CD4-positive, alpha-beta memory T cell (primary cell): ENCODE data around the gene NUDT19. TPM values are rescaled to one million over a fixed set of nuclear protein-coding genes. Genes with fewer than 3 reads are reported as not detected.
"Not testable (repeated sequence)": the region's sequence is repeated elsewhere in the genome, so short reads cannot be mapped to it uniquely, and the experiment has no call there.

Source experiments
- CTCF ChIA-PET: fragments of 350-600 bp; sonication (Branson Sonifier 250); formaldehyde crosslinking; loops from one replicate; lab custom pipeline; 2021; ENCODE audit warnings: inconsistent platforms; ENCODE audit not compliant: partially characterized antibody; lab: Charles Lee
- POLR2A ChIA-PET: fragments of 350-600 bp; sonication (Branson Sonifier 250); formaldehyde crosslinking; loops from one replicate; lab custom pipeline; 2021; ENCODE audit not compliant: partially characterized antibody; lab: Charles Lee
- DNase-seq, 5 donors: peaks; one replicate each; pipeline versions ENCODE4 v3.0.0 to v3.0.0-alpha.2; 2020 to 2022; ENCODE audit warnings: mixed read lengths in 1 of 5
- H3K27ac ChIP-seq: one replicate; pipeline ENCODE4 v1.7.0; 2013; ENCODE audit warnings: low read depth, low read length
- H3K27me3 ChIP-seq: 2 replicates; pipeline ENCODE4 v1.7.0; 2013; ENCODE audit warnings: mild to moderate bottlenecking, low read length, moderate library complexity; ENCODE audit not compliant: insufficient read depth
- H3K36me3 ChIP-seq: 2 replicates; pipeline ENCODE4 v1.7.0; 2013; ENCODE audit warnings: mild to moderate bottlenecking, low read length, moderate library complexity; ENCODE audit not compliant: insufficient read depth
- H3K4me1 ChIP-seq: 2 replicates; pipeline ENCODE4 v1.7.0; 2013; ENCODE audit warnings: mild to moderate bottlenecking, low read length, moderate library complexity; ENCODE audit not compliant: insufficient read depth
- H3K4me3 ChIP-seq, 2 donors: one replicate each; pipeline ENCODE4 v1.7.0; 2013; ENCODE audit warnings: low read length in 2 of 2, mild to moderate bottlenecking in 1 of 2
- H3K9me3 ChIP-seq, 2 donors: one replicate each; pipeline ENCODE4 v1.7.0; 2013; ENCODE audit warnings: low read length in 2 of 2, control low read depth in 1 of 2; ENCODE audit not compliant: control insufficient read depth in 1 of 2
- H3K27ac Mint-ChIP-seq, 7 donors: one replicate each; pipeline ENCODE4 v1.8.0; 2020 to 2021; ENCODE audit warnings: mixed read lengths in 7 of 7, mild to moderate bottlenecking in 6 of 7, inconsistent platforms in 3 of 7, moderate library complexity in 3 of 7
- H3K27me3 Mint-ChIP-seq, 2 donors: one replicate each; pipeline ENCODE4 v1.8.0; 2020 to 2021; ENCODE audit warnings: mixed read lengths in 2 of 2
- H3K36me3 Mint-ChIP-seq, 2 donors: one replicate each; pipeline ENCODE4 v1.8.0; 2020 to 2021; ENCODE audit warnings: mixed read lengths in 2 of 2, inconsistent platforms in 1 of 2, mild to moderate bottlenecking in 1 of 2
- H3K4me1 Mint-ChIP-seq, 4 donors: one replicate each; pipeline ENCODE4 v1.8.0; 2020 to 2021; ENCODE audit warnings: mixed read lengths in 4 of 4, mild to moderate bottlenecking in 1 of 4
- H3K4me3 Mint-ChIP-seq, 8 donors: one replicate each; pipeline ENCODE4 v1.8.0; 2020 to 2021; ENCODE audit warnings: mixed read lengths in 8 of 8, mild to moderate bottlenecking in 7 of 8, moderate library complexity in 6 of 8, inconsistent platforms in 3 of 8
- H3K9me3 Mint-ChIP-seq, 8 donors: one replicate each; pipeline ENCODE4 v1.8.0; 2020 to 2021; ENCODE audit warnings: mixed read lengths in 8 of 8, mild to moderate bottlenecking in 5 of 8, inconsistent platforms in 3 of 8, moderate library complexity in 1 of 8
- intact Hi-C: fragments of 100-400 bp; cut with micrococcal nuclease; formaldehyde crosslinking; loops from one replicate; pipeline ENCODE4 v1.15.1; 2023
- polyA plus RNA-seq, 2 donors: library from polyadenylated mRNA; unstranded; fragments of 300-500 nt; fragmentation: Illumina TruSeq; gene quantifications; one replicate each; pipeline ENCODE4 v1.2.3, GENCODE V29; 2021
- total RNA-seq, 2 experiments: library from RNA; stranded (reverse); gene quantifications; one replicate each; pipeline ENCODE4 v1.2.3, GENCODE V29; 2021

Gene NUDT19
- total and polyA plus RNA-seq, 4 experiments from 2014 or later, result 2.0 to 10.6 (median 8.0) TPM

- ChIA-PET POLR2A (interaction anchor here (0.6 kb wide), 2 partner anchors 12 to 337 kb away, joined by 3 read pairs; no protein-coding TSS in a partner anchor), CTCF (no interaction called here)
- no peak overlapping the region for H3K27ac Mint-ChIP-seq
- H3K9me3 ChIP-seq, result no peaks in the 10 kb centered on the region
- no peak for DNase-seq
- intact Hi-C loops, result no loop called here
- no peaks in the 10 kb centered on the region for H3K9me3 Mint-ChIP-seq
- H3K36me3 Mint-ChIP-seq, result no peaks in the 10 kb centered on the region
- peaks cover 3 to 6% of the 10 kb centered on the region in 2 donors for H3K27me3 Mint-ChIP-seq
- no peak overlapping the region for H3K27ac ChIP-seq
- no peaks in the 10 kb centered on the region for H3K36me3 ChIP-seq
- H3K27me3 ChIP-seq, result no peaks in the 10 kb centered on the region
- H3K4me1 Mint-ChIP-seq, result peaks cover 0 to 7% (median 4%) of the 10 kb centered on the region in 4 donors
- peaks cover 21% of the 10 kb centered on the region for H3K4me1 ChIP-seq
- H3K4me3 ChIP-seq, result no peak overlapping the region
- no peak overlapping the region for H3K4me3 Mint-ChIP-seq
These were observed 51.4 kb downstream of the NUDT19 start for GRCh38 chr19:32743021-32743420.

GRCh38 chr19:32743447-32743846 lies 51.8 kb downstream of the NUDT19 start:
- H3K27ac Mint-ChIP-seq, result no peak overlapping the region

GRCh38 chr19:32744555-32745325 lies 53.1 kb downstream of the NUDT19 start:
- DNase-seq, result no peak
- Histone ChIP-seq H3K27me3 (no peaks in the 10 kb centered on the region), H3K4me1 (peaks cover 21% of the 10 kb centered on the region), H3K27ac (no peak overlapping the region), H3K4me3 (no peak overlapping the region), H3K36me3 (no peaks in the 10 kb centered on the region), H3K9me3 (no peaks in the 10 kb centered on the region)
- CTCF ChIA-PET, result no interaction called here
- no peak overlapping the region for H3K4me3 Mint-ChIP-seq
- H3K36me3 Mint-ChIP-seq, result no peaks in the 10 kb centered on the region
- intact Hi-C loops, result loop anchor here (5.0 kb wide), 1 partner anchor 48 kb away; no protein-coding TSS in a partner anchor
- POLR2A ChIA-PET, result no interaction called here
- H3K9me3 Mint-ChIP-seq, result no peaks in the 10 kb centered on the region
- H3K27ac Mint-ChIP-seq, result no peak overlapping the region
- H3K4me1 Mint-ChIP-seq, result peaks cover 0 to 12% (median 9%) of the 10 kb centered on the region in 4 donors
- H3K27me3 Mint-ChIP-seq, result peaks cover 2 to 3% of the 10 kb centered on the region in 2 donors

More at GRCh38 chr19:32743447-32743846, 51.8 kb downstream of the NUDT19 start:
- ChIA-PET CTCF (no interaction called here), POLR2A (interaction anchor here (0.6 kb wide), 1 partner anchor 11 kb away, joined by 3 read pairs; no protein-coding TSS in a partner anchor)
- Mint-ChIP-seq H3K27me3 (peaks cover 3 to 6% of the 10 kb centered on the region in 2 donors), H3K36me3 (no peaks in the 10 kb centered on the region), H3K4me1 (peaks cover 0 to 9% (median 7%) of the 10 kb centered on the region in 4 donors), H3K9me3 (no peaks in the 10 kb centered on the region), H3K4me3 (no peak overlapping the region)
- Histone ChIP-seq H3K27ac (no peak overlapping the region), H3K4me3 (no peak overlapping the region), H3K4me1 (peaks cover 21% of the 10 kb centered on the region), H3K9me3 (no peaks in the 10 kb centered on the region), H3K36me3 (no peaks in the 10 kb centered on the region), H3K27me3 (no peaks in the 10 kb centered on the region)
- intact Hi-C loops, result no loop called here
- DNase-seq, result no peak

GRCh38 chr19:32745594-32746251 lies 54.1 kb downstream of the NUDT19 start:
- CTCF ChIA-PET, H3K9me3 ChIP-seq, H3K27me3 ChIP-seq, H3K36me3 ChIP-seq, H3K4me3 ChIP-seq, POLR2A ChIA-PET, H3K36me3 Mint-ChIP-seq, H3K9me3 Mint-ChIP-seq, H3K4me3 Mint-ChIP-seq, H3K27me3 Mint-ChIP-seq, H3K27ac ChIP-seq, H3K27ac Mint-ChIP-seq: not testable (repeated sequence)
- peaks cover 21% of the 10 kb centered on the region for H3K4me1 ChIP-seq
- DNase-seq, result peak; percentile 72 to 81 (median 77)
- intact Hi-C loops, result loop anchor here (5.0 kb wide), 1 partner anchor 47 kb away; no protein-coding TSS in a partner anchor
- peaks cover 0 to 12% (median 9%) of the 10 kb centered on the region in 4 donors for H3K4me1 Mint-ChIP-seq

- H3K9me3 Mint-ChIP-seq, H3K27me3 ChIP-seq, CTCF ChIA-PET, H3K36me3 Mint-ChIP-seq, H3K36me3 ChIP-seq, H3K4me3 Mint-ChIP-seq, H3K9me3 ChIP-seq, POLR2A ChIA-PET, H3K27ac Mint-ChIP-seq, H3K27me3 Mint-ChIP-seq, H3K4me3 ChIP-seq, H3K27ac ChIP-seq: not testable (repeated sequence)
- peaks cover 0 to 12% (median 9%) of the 10 kb centered on the region in 4 donors for H3K4me1 Mint-ChIP-seq
- intact Hi-C loops, result loop anchor here (5.0 kb wide), 1 partner anchor 46 kb away; no protein-coding TSS in a partner anchor
- peak; percentile 76 to 87 (median 83) for DNase-seq
- peaks cover 21% of the 10 kb centered on the region for H3K4me1 ChIP-seq
These were observed 55.1 kb downstream of the NUDT19 start for GRCh38 chr19:32746631-32747196.

GRCh38 chr19:32748497-32748896 lies 56.9 kb downstream of the NUDT19 start:
- ChIA-PET CTCF (no interaction called here), POLR2A (no interaction called here)
- Mint-ChIP-seq H3K27ac (peak overlapping the region in 1 of 7 donors; percentile 68), H3K36me3 (no peaks in the 10 kb centered on the region), H3K9me3 (no peaks in the 10 kb centered on the region), H3K4me3 (no peak overlapping the region), H3K27me3 (peaks cover 3 to 8% of the 10 kb centered on the region in 2 donors), H3K4me1 (peaks cover 0 to 12% (median 9%) of the 10 kb centered on the region in 4 donors)
- Histone ChIP-seq H3K4me3 (no peak overlapping the region), H3K9me3 (no peaks in the 10 kb centered on the region), H3K27me3 (no peaks in the 10 kb centered on the region), H3K36me3 (no peaks in the 10 kb centered on the region), H3K27ac (no peak overlapping the region), H3K4me1 (peaks cover 21% of the 10 kb centered on the region)
- intact Hi-C loops, result loop anchor here (5.0 kb wide), 1 partner anchor 44 kb away; no protein-coding TSS in a partner anchor
- DNase-seq, result peak in 3 of 5 donors; percentile 4 to 24 (median 6)

- Histone ChIP-seq H3K4me3 (no peak overlapping the region), H3K9me3 (no peaks in the 10 kb centered on the region), H3K27me3 (no peaks in the 10 kb centered on the region), H3K36me3 (no peaks in the 10 kb centered on the region), H3K4me1 (peaks cover 21% of the 10 kb centered on the region), H3K27ac (no peak overlapping the region)
- no peak for DNase-seq
- ChIA-PET CTCF (no interaction called here), POLR2A (no interaction called here)
- intact Hi-C loops, result loop anchor here (5.0 kb wide), 1 partner anchor 43 kb away; no protein-coding TSS in a partner anchor
- Mint-ChIP-seq H3K27ac (no peak overlapping the region), H3K27me3 (peaks cover 5 to 8% of the 10 kb centered on the region in 2 donors), H3K9me3 (no peaks in the 10 kb centered on the region), H3K4me3 (no peak overlapping the region), H3K36me3 (no peaks in the 10 kb centered on the region), H3K4me1 (peaks cover 0 to 12% (median 10%) of the 10 kb centered on the region in 4 donors)
These were observed 57.3 kb downstream of the NUDT19 start for GRCh38 chr19:32748948-32749347.
